Neural cell (in vitro differentiated cells): ENCODE measurements around the gene HOXB5. TPM values are rescaled to one million over a fixed set of nuclear protein-coding genes. Genes with fewer than 3 reads are reported as not detected.

Source experiments
- H2AFZ ChIP-seq: fragments of 200-600, 300-800 bp; sonication (generic), shearing (Covaris generic); 2 replicates; pipeline ENCODE4 v1.6.0; 2014; ENCODE audit warnings: low read depth, mild to moderate bottlenecking, antibody characterized with exemption, low read length, moderate library complexity
- H3F3A ChIP-seq: fragments of 200-600 bp; shearing (Covaris generic); 2 replicates; pipeline ENCODE4 v1.6.1; 2016; ENCODE audit warnings: mild to moderate bottlenecking, moderate library complexity, mixed read lengths, antibody characterized with exemption, low read length; ENCODE audit not compliant: insufficient read depth, poor library complexity, severe bottlenecking
- H3K27ac ChIP-seq: fragments of 200-600, 300-800 bp; sonication (generic), shearing (Covaris generic); 2 replicates; pipeline ENCODE4 v1.5.1; 2014; ENCODE audit warnings: mild to moderate bottlenecking, low read length, moderate library complexity
- H3K27me3 ChIP-seq: fragments of 300-800, 200-600 bp; sonication (generic), shearing (Covaris generic); 2 replicates; pipeline ENCODE4 v1.6.0; 2014; ENCODE audit warnings: mild to moderate bottlenecking, low read depth, low read length, moderate library complexity; ENCODE audit not compliant: insufficient read depth
- H3K36me3 ChIP-seq: fragments of 300-800, 200-600 bp; sonication (generic), shearing (Covaris generic); 2 replicates; pipeline ENCODE4 v1.5.1; 2014; ENCODE audit warnings: mild to moderate bottlenecking, antibody characterized with exemption, low read length, moderate library complexity; ENCODE audit not compliant: insufficient read depth
- H3K4me2 ChIP-seq: fragments of 300-800, 200-600 bp; sonication (generic), shearing (Covaris generic); 2 replicates; pipeline ENCODE4 v1.6.0; 2014; ENCODE audit warnings: mild to moderate bottlenecking, low read length
- H3K4me3 ChIP-seq: fragments of 300-800, 200-600 bp; sonication (generic), shearing (Covaris generic); 2 replicates; pipeline ENCODE4 v1.5.1; 2014; ENCODE audit warnings: mild to moderate bottlenecking, low read length, moderate library complexity
- H3K79me2 ChIP-seq: fragments of 200-600 bp; shearing (Covaris generic); replicated peaks from 2 replicates; pipeline ENCODE4 v1.6.0; 2014; ENCODE audit warnings: mild to moderate bottlenecking, low read length, moderate library complexity; ENCODE audit not compliant: insufficient read depth
- H3K9ac ChIP-seq: fragments of 300-800, 200-600 bp; sonication (generic), shearing (Covaris generic); 2 replicates; pipeline ENCODE4 v1.6.1; 2016; ENCODE audit warnings: mild to moderate bottlenecking, low read length, mixed read lengths
- H3K9me2 ChIP-seq: fragments of 200-600 bp; shearing (Covaris generic); 2 replicates; pipeline ENCODE4 v1.6.1; 2016; ENCODE audit warnings: mild to moderate bottlenecking, low read length, mixed read lengths; ENCODE audit not compliant: insufficient read depth
- H3K9me3 ChIP-seq: fragments of 200-600, 300-800 bp; sonication (generic), shearing (Covaris generic); 2 replicates; pipeline ENCODE4 v1.6.1; 2016; ENCODE audit warnings: mild to moderate bottlenecking, mixed run types, low read length, moderate library complexity, mixed read lengths
- H4K20me1 ChIP-seq: fragments of 200-600 bp; shearing (Covaris generic); 2 replicates; pipeline ENCODE4 v1.6.1; 2016; ENCODE audit warnings: mild to moderate bottlenecking, mixed run types; ENCODE audit not compliant: insufficient read depth
- CTCF ChIP-seq: fragments of 450-650 bp; IDR thresholded peaks from 2 replicates; pipeline ENCODE4 v1.5.1; 2014; ENCODE audit warnings: antibody characterized with exemption, mild to moderate bottlenecking, moderate library complexity; ENCODE audit not compliant: poor library complexity, severe bottlenecking
- EP300 ChIP-seq: fragments of 450-650 bp; conservative IDR thresholded peaks from 2 replicates; pipeline ENCODE4 v1.6.1; 2014; ENCODE audit warnings: antibody characterized with exemption, mild to moderate bottlenecking, moderate library complexity; ENCODE audit not compliant: poor library complexity, severe bottlenecking
- EZH2 ChIP-seq: fragments of 200-600, 300-800 bp; shearing (Covaris generic), sonication (generic); IDR thresholded peaks from 2 replicates; pipeline ENCODE4 v1.6.1; 2014; ENCODE audit warnings: antibody characterized with exemption, low read length, borderline replicate concordance, mild to moderate bottlenecking; ENCODE audit not compliant: insufficient read depth, poor library complexity, severe bottlenecking
- MXI1 ChIP-seq: fragments of 450-650 bp; conservative IDR thresholded peaks from 2 replicates; pipeline ENCODE4 v1.6.1; 2014; ENCODE audit warnings: antibody characterized with exemption, mild to moderate bottlenecking; ENCODE audit not compliant: poor library complexity, severe bottlenecking
- POLR2AphosphoS5 ChIP-seq: IDR thresholded peaks from 2 replicates; pipeline ENCODE4 v1.6.1; 2012
- RAD21 ChIP-seq: fragments of 450-650 bp; conservative IDR thresholded peaks from 2 replicates; pipeline ENCODE4 v1.6.1; 2014; ENCODE audit warnings: antibody characterized with exemption, mild to moderate bottlenecking, moderate library complexity
- REST ChIP-seq: IDR thresholded peaks from 2 replicates; pipeline ENCODE4 v1.6.1; 2012; ENCODE audit warnings: borderline replicate concordance
- SMC3 ChIP-seq: fragments of 450-650 bp; conservative IDR thresholded peaks from 2 replicates; pipeline ENCODE4 v1.6.1; 2014; ENCODE audit warnings: antibody characterized with exemption, mild to moderate bottlenecking, moderate library complexity; ENCODE audit not compliant: poor library complexity
- TAF1 ChIP-seq: IDR thresholded peaks from 2 replicates; pipeline ENCODE4 v1.6.1; 2012; ENCODE audit warnings: low read depth
- polyA plus RNA-seq: library from polyadenylated mRNA; depleted of rRNA; stranded (reverse); fragments of >200 nt; gene quantifications from 2 replicates; pipeline ENCODE4 v1.2.3, GENCODE V29; 2014

Gene HOXB5
- polyA plus RNA-seq, 1 donor from 2014 or later, result not detected

GRCh38 chr17:48567646-48568354 lies 25.8 kb downstream of the HOXB5 start:
- Histone ChIP-seq H3K4me3 (no peak overlapping the region), H3K9me2 (no peaks in the 10 kb centered on the region), H4K20me1 (no peaks in the 10 kb centered on the region), H3K4me2 (no peak overlapping the region), H3K27me3 (peaks cover 99% of the 10 kb centered on the region), H3F3A (no peaks in the 10 kb centered on the region), H3K27ac (no peak overlapping the region), H3K79me2 (no peaks in the 10 kb centered on the region), H3K9me3 (no peaks in the 10 kb centered on the region), H2AFZ (no peak overlapping the region), H3K9ac (no peak overlapping the region), H3K36me3 (no peaks in the 10 kb centered on the region)
- TF ChIP-seq TAF1, result no peak
- no peak for TF ChIP-seq RAD21
- no peak for TF ChIP-seq REST
- no peak for TF ChIP-seq SMC3
- no peak for TF ChIP-seq EP300
- TF ChIP-seq POLR2AphosphoS5, result no peak
- no peak for TF ChIP-seq MXI1
- no peak for TF ChIP-seq CTCF
- TF ChIP-seq EZH2, result no peak

- Histone ChIP-seq H3K9ac (no peak overlapping the region), H4K20me1 (no peaks in the 10 kb centered on the region), H2AFZ (no peak overlapping the region), H3K36me3 (no peaks in the 10 kb centered on the region), H3K9me2 (no peaks in the 10 kb centered on the region), H3K79me2 (no peaks in the 10 kb centered on the region), H3F3A (no peaks in the 10 kb centered on the region), H3K27ac (no peak overlapping the region), H3K4me2 (no peak overlapping the region), H3K4me3 (no peak overlapping the region), H3K27me3 (peaks cover 99% of the 10 kb centered on the region), H3K9me3 (no peaks in the 10 kb centered on the region)
- no peak for TF ChIP-seq POLR2AphosphoS5
- no peak for TF ChIP-seq REST
- TF ChIP-seq CTCF, result no peak
Measured at GRCh38 chr17:48567209-48567608, 26.4 kb downstream of the HOXB5 start.
